ENCODE measurements around the gene CNPY4.

The CNPY4 gene

GRCh38 chr7:100119072-100119969 is at the start of gene CNPY4, which contains the start of gene TAF6:
Gene CNPY4 (plus strand): TSS chr7:100119634. CDS start chr7:100119745, 111 bp downstream.
Gene TAF6 (minus strand): TSS chr7:100119358. CDS start chr7:100114209, 5,149 bp downstream.
- peak; percentile 89 to 90 for DNase-seq (ENCODE audit: low read depth in 2 of 2)

- no peak for DNase-seq (ENCODE audit: low read depth in 2 of 2)
Measured at GRCh38 chr7:100069991-100070390, 49.4 kb upstream of the CNPY4 start.

GRCh38 chr7:100071018-100071723 is 48.3 kb upstream of the CNPY4 start:
- no peak for DNase-seq (ENCODE audit: low read depth in 2 of 2)

- no peak for DNase-seq (ENCODE audit: low read depth in 2 of 2)
Measured at GRCh38 chr7:100072462-100072861, 47.0 kb upstream of the CNPY4 start.

- no peak for DNase-seq (ENCODE audit: low read depth in 2 of 2)
Measured at GRCh38 chr7:100074841-100075240, 44.6 kb upstream of the CNPY4 start.

GRCh38 chr7:100075418-100075817 is 44.0 kb upstream of the CNPY4 start:
- DNase-seq (ENCODE audit: low read depth in 2 of 2), result no peak

GRCh38 chr7:100077205-100077604 is 42.2 kb upstream of the CNPY4 start:
- no peak for DNase-seq (ENCODE audit: low read depth in 2 of 2)

- DNase-seq (ENCODE audit: low read depth in 2 of 2), result no peak
Measured at GRCh38 chr7:100079024-100079560, 40.3 kb upstream of the CNPY4 start.

- DNase-seq (ENCODE audit: low read depth in 2 of 2), result no peak
Measured at GRCh38 chr7:100080907-100081534, 38.4 kb upstream of the CNPY4 start.

GRCh38 chr7:100081535-100082102 is 37.8 kb upstream of the CNPY4 start, which contains the start of gene ZNF3:
Gene ZNF3 (minus strand): TSS chr7:100081723. CDS start chr7:100077357, 4,366 bp downstream.
- DNase-seq (ENCODE audit: low read depth in 2 of 2), result peak; percentile 98

- DNase-seq (ENCODE audit: low read depth in 2 of 2), result no peak
Measured at GRCh38 chr7:100082978-100083377, 36.5 kb upstream of the CNPY4 start.

GRCh38 chr7:100085515-100085914 is 33.9 kb upstream of the CNPY4 start:
- no peak for DNase-seq (ENCODE audit: low read depth in 2 of 2)

- DNase-seq (ENCODE audit: low read depth in 2 of 2), result no peak
Measured at GRCh38 chr7:100087055-100087750, 32.2 kb upstream of the CNPY4 start.

- DNase-seq (ENCODE audit: low read depth in 2 of 2), result no peak
Measured at GRCh38 chr7:100088095-100088620, 31.3 kb upstream of the CNPY4 start.

GRCh38 chr7:100088621-100089457 is 30.6 kb upstream of the CNPY4 start, which contains the start of gene COPS6:
Gene COPS6 (plus strand): TSS chr7:100088969. CDS start chr7:100088991, 22 bp downstream.
- peak; percentile 64 to 84 for DNase-seq (ENCODE audit: low read depth in 2 of 2)

- DNase-seq (ENCODE audit: low read depth in 2 of 2), result no peak
Measured at GRCh38 chr7:100089458-100090196, 29.8 kb upstream of the CNPY4 start.

- no peak for DNase-seq (ENCODE audit: low read depth in 2 of 2)
Measured at GRCh38 chr7:100090527-100091410, 28.7 kb upstream of the CNPY4 start.
